ENCODE data around the gene ATXN1.
"Not testable (repeated sequence)": the region's sequence is repeated elsewhere in the genome, so short reads cannot be mapped to it uniquely, and the experiment has no call there.

ATXN1 gene
- total RNA-seq: 224 to 373 (median 322) reads per million in 4 experiments

DNA sequence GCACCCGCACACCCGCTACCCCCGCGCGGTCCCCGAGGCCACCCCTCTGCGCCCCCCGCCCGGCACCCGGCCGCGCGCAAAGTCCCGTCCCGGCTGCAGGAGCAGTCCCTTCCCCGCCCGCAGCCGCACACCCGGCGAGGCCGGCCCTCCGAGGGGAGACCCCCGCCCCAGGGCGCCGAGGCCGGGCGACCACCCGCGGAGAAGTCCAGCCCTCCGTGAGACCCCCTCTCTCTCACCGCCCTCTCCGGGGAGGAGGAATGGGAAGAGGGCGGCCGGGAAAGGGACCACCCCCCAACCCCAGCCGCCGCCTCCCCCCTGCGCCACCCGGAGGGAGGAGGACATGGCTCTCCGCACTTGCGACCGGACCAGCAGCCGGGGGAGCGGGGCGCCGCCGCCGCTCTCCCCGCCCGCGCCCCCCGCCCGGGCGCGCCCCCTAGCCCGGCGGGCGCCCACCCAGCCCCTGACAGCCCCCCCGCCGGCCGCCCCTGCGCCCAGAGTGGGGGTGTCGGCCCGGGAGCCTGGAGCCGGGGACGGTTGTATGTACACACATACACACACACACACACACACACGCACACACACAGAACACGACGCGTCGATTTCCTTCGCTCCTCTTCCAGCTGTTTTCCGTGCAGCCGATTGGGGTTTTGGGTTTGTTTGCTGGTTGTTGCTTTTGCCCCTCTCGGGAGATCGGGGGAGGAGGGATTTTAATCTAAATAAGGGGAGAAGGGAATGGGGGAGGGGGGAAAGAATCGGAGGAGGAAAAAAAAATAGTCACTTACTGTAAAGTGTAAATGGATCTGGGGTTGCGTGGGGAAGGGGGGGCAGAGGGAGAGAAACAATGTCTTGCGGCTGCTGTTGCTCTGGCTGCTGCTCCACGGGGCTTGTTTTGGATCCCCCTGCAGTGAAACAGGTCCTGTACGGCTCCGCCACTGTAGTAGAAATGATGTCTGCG is at the start of gene ATXN1:
TSS of gene ATXN1 (minus strand) at position 945 of the 955 bp plus-strand sequence.
- DNase-seq: peak; percentile 61

DNA sequence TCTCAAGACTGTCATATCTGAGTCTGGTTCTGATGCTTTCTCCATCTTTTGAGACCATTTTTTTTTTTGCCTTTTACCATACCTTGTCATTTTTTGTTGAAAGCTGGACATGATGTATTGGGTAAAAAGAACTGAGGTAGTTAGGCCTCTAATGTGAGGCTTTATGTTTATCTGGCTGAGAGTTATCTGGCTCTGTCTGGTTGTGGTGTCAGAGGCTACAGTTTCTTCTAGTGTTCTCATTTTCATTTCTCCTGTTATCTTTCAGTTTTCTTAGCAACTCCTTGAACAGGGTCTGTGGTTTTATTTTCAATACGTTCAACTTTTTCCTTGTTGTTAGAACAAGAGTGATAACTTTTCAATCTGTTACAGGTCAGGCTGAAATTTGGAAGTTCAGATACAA is 49.2 kb upstream of the ATXN1 start:
- no peak for DNase-seq

DNA sequence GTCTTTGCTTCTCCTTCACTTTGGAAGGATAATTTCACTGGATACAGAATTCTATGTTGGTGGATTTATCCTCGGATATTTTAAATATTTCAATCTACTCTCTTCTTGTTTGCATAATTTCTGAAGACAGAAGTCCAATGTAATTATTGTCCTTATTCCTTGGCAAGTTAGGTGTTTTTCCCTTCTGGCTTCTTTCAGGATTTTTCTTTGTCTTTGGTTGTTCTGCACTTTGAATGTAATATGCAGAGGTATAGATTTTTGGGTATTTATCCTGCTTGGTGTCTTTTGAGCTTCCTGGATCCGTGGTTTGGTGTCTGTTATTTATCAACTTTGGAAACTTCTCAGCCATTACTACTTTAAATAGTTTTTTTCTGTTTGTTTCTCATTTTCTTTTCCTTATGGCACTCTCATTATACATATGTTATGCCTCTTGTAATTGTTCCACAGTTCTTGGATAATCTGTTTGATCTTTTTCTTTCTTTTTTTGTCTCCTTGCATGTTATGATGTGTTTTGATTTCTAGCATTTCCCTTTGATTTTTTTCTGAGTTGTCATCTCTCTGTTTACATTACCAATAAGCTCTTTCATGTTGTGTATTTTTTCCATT is 48.6 kb upstream of the ATXN1 start:
- no peak for DNase-seq

DNA sequence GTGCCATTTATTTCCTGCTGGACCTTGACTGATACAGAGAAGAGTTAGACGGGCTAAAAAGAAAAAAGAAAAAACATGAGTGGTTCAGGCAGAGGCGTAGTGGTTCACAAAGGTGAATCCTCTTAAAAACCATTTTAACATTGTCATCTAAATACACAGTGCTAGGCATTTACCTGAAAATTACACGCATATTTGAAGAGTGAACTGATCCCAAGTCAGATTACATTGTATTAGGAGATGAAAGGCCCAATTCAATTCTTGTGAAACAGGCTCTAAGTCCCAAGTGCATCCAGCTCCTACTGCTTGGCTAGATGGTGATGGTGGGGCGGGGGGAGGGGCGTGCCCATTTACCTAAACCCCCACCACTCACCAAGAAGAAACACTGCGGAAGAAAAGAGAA is 46.7 kb upstream of the ATXN1 start:
- DNase-seq: no peak

DNA sequence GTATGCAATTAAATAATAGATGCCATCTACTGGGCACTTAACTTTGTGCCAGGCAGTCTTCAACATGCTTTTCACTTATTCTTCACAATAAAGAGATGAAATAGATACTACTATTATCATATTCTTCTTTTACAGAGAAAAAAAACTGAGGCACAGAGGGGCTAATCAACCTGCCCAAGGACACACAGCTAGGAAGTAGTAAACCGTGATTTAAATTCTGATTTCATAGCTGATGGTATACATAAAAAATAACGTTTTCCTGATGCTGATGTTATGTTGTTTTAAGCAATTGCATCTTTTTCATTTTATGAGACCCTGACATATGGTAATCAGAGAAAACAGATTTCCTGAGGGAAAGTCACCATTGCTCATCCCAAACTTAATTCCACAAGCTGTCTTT is 45.1 kb upstream of the ATXN1 start:
- no peak for DNase-seq

DNA sequence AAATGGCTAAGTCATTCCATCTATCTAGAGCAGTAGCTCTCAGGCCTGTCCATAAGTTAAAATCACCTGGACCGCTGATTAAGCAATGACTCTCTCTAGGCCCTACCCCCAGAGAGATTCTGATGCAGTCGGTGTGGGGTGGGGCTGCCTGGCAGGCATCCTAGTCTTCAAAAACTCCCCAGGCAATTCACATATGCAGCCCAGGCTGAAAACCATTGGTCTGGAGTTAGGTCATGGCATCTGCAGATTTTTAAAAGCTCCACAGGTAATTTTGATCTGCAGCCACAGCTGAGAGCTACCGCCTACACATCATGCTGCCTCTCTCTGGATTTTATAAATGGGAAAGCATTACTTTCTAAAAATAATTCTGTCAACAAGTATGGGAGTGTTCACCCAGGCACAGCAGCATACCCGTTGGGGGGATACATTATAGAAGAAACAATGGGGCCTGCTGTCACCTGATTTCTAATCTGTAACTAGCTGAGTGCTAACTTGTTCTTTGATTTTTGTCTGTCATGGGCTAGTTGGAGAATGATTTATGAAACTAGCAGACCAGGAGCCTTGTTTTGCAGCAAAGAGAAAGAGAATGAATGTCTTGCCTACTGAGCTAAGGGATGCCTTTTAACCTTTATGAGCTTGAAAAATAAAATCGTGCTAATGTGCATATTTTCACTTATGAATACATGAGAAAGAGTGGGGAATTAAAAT is 44.1 kb upstream of the ATXN1 start:
- DNase-seq: no peak

DNA sequence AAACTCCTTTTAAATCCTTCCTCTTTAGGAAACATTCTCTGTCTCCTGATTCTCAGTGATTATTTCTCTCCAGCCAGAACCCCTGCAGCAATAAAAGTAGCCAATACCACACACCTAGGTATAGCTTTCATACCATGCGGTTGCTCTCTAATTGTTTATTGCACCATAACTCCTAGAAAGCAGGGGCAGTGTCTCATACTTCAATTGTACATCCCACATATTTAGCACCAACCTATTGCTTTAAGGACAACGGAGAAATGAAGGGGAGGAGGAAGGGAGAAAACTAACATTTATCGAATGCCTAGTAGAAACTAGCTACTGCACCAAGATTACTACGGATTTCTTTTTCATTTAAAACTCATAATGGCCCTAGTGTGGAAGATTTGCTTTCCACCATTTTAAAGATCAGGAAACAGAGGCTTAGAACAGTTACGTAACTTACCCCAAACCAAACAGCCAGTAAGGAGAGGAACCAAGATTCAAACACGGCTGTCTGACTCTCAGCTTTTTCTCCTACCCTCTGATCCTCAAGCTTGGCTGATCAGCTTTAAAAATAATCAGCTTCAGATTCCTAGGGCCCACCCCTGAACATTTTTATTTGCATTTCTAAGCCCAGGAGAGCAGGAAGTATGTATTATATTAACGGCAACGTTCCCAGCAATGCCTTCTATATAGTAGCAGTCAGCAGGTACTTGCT is 43.4 kb upstream of the ATXN1 start:
- DNase-seq: no peak

DNA sequence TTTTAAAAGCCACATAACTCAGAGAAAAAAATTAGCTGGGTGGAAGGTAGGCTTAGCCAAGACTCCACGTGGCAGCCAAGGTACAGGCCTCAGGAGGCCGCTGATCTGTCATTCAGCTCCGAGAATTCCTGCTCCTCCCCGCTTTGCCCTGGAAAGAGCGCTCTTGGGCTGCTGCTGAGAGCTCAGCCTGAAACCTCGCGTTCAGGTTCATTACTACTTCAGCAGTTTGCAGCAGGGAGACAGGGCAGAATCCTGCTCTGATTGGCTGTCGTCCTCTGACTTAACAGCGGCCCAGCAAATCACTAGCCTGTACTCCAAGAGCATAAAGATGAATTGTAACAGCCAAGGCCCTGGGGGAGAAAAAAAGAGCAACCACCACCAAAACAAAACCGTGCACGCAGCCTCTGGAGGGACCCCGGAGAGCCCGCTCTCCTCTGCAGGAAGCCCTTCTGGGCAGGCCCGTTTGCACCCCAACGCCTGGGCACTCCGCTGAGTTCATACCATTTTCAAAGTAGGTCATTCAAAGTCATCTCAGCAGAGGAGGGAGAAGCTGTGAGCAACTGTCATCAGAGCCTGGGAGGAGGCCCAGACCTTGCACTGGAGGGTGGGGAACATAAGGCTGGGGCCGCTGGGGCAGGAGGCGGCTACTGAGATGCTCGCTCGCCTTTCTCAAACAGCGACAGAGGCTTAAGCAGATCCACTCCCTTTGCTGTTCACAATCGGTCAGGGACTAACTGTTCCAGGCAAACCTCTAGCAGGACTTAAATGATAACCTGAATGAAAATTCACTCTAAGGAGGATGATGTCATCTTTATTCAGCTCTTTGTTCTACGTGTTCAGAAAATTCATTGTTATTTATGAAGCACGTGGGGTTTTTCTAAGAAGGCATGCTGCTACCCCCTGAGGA is 42.3 kb upstream of the ATXN1 start:
- DNase-seq: no peak

DNA sequence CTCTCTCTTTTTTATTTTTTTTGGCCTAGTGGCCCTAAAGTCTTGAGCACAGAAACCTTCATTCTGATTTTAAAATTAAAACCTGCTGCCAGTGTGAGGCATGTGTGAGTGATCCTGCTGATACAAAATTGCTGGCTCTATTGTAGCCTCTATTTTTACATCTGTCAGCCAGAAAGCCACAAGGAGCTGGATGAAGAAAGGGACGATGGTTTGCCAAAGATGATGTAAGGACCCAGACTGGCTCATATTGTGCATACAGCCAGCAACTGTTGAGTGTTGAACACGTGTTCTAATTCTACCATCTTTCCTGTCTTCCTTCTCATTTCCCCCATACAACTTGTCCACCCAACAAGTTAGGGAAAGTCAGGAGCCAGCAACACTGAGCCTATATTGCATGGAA is 40.8 kb upstream of the ATXN1 start:
- no peak for DNase-seq

DNA sequence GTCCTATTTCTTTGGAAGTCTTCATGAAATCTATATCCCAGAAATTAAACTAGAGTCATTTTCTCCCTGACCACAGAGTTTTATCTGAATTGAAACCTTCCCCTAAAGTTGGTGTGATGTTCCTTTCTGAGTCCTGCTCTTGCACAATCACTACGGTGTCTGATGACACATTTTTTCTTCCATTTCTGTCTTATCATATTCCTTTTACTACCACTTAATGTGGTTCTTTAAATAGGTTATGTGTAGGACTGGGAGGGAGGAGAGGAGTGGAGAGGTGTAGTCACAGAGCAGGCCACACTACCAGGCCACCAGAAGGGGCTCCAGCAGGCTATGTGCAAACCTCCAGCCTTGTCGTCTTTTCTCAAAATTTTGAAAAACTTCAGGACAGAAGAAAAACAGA is 39.7 kb upstream of the ATXN1 start:
- DNase-seq: no peak

DNA sequence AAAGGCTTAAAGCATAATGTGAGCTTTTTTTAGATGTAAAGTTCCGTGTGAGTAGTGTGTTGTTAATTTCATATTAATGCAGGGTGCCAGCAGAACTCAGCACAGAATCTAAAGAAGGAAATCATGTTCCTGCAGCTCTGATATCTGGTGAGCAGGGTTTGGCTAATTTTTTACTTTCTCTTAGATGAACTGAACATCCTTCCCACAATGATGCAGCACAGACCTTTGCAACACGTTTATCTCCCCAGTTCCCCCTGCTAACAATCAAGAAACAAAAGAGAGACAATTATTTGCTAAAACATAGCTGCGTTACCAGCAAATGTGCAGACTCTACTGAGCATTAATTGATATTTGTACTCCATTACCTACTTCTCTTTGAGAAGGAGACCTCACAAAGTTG is 39.1 kb upstream of the ATXN1 start:
- DNase-seq: no peak

DNA sequence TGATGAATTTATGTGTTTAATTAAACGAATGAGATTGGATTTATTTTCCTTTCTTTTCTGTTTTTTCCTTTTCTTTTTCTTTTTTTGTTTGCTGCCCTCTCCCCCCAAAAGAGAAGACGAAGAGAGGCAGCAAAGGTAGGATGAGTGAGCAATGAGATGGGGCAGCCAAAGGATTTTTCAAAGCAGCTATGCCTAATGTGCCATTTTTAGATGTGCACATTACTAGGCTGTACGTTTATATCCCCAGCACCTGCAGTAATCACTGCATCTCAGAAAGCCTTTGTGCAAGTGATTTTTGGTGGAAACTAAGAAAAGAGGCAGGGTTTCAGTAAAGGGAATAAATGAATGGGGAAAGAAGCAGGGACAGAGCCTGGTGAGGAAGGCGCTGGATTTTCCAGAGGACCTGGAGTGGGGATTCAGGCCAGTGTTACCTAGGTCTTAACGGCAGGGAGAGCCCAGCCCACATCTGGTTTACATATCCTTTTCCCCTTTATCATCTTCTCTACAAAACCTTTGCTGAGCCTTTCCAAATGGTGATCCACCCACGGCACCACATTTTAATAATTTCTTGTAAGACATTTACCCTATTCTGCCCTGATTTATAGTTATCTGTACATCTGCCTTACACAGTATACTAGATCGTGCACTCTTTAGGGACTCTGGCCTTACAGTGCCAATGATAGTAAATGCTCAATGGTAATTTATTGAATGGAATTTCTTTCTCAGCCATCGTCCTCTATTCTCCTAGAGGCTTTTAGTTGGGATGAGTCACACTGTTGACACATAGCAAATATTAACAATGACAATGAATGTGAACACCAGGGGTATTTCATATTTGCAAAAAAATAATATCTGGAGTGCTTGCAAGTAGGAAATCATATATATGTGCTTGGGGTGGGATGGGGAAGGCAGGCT is 38.3 kb upstream of the ATXN1 start:
- no peak for DNase-seq

DNA sequence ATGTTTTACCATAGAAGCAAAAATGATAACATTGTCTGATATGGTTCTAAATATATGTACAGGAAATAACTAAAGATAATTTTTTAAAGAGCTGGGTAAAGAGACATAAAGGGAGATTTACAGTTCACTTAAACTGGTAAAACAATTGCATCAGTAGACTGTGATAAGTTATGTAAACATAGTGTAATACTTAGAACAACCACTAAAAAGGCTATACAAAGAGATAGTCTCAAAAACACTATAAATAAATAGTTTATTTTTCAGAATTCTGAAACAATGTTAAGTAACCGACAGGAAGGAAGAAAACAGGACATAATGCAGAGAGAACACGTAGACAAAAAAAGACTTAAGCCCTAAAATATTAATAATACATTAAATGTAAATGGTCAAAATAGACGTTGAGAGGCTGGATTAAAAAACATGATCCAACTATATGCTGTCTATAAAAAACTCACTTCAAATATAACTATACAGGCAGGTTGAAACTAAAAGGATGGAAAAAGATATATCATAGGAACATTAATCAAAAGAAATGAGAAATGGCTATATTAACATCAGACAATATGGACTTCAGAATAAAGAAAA is 32.7 kb upstream of the ATXN1 start:
- DNase-seq: no peak

DNA sequence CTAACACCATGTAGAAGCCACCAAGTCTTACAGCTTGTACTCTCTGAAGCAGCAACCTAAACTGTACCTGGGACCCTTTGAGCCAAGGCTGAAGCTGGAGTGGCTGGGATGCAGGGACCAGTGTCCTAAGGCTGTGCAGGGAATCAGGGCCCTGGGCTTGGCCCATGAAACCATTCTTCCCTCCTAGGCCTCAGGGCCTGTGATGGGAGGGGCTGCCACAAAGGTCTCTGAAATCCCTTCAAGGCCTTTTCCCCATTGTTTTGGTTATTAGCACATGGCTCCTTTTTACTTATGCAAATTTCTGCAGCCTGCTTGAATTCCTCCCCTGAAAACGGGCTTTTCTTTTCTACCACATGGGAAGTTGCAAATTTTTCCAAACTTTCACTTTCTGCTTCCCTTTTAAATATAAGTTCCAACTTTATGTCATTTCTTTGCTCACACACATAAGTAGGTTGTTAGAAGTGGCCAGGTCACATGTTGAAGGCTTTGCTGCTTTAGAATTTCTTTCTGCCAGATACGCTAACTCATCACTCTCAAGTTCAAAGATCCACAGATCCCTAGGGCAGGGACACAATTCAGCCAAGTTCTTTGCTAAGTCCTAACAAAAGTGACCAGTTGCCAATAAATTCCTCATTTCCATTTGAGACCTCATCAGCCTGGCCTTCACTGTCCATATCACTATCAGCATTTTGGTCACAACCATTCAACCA is 28.2 kb upstream of the ATXN1 start:
- DNase-seq: no peak

DNA sequence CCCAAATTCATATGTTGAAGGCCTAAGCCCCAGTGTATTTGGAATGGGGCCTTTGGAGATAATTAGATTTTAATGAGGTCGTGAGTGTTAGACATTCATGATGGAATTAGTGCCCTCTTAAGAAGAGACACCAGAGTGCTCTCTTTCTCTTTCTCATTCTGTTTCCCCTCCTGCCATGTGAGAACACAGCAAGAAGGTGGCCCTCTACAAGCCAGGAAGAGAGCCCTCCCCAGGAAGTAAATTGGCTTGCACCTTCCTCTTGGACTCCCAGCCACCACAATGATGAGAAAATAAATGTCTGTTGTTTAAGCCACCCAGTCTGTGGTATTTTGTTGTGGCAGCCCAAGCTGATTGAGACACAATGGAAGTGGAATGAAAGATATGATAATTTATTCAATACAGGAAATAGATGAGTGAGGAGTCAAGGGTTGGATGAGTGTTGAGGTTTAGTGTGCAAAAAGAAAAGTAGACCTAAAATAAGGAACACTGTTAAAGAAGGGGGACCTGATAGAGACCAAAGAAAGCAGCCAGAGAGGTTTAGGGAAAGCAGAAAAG is 25.9 kb upstream of the ATXN1 start:
- no peak for DNase-seq

DNA sequence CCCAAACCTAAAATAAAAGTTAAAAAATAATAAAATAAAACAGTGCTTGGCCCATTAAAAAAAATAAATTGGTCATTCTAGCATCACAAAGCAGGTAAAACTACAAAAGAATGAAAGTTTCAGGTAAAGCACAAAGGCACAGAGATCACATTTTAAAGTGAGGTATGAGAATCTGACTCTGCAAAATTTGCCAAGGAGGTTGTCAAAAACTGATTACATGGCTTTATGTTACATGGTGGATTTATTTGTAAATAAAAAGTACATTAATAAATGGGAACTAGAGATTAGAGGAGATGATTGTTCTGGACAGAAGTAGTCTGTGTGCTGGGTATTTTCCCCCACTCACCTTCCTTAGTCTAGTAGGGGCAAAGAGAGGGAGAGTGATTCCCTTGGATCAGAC is 24.2 kb upstream of the ATXN1 start:
- DNase-seq: no peak

DNA sequence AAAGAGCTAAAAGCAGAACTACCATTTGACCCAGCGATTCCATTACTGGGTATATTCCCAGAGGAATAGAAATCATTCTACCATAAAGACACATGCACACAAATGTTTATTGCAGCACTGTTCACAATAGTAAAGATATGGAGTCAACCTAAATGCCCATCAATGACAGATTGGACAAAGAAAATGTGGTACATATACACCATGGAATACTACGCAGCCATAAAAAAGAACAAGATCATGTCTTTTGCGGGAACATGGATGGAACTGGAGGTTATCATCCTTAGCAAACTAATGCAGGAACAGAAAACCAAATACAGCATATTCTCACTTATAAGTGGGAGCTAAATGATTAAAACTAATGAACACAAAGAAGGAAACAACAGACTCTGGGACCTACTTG is 23.7 kb upstream of the ATXN1 start:
- DNase-seq: not testable (repeated sequence)

DNA sequence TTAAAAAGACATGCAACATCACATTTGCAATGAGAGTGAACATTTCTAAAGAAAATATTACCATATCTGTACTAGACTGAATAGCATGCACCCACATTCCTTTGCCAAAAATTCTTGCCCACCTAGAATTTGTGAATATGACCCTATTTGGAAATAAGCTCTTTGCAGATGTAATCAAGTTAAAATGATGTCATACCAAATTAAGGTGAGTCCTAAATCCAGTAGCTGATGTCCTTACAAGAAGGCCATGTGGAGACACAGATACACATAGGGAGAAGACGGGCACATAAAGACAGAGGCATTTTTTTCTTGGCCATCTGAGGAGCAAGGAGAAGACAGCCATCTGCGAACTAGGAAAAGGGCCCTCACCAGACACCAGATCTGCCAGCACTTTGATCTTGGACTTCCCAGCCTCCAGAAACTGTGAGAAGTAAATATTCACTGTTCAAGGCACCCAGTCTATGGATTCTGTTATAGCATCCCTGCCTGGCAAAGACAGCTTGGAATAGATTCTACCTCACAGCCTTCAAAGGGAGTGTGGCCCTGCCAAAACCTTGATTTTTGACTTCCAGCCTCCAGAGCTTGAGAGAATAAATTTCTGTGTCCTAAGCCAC is 22.8 kb upstream of the ATXN1 start:
- no peak for DNase-seq

DNA sequence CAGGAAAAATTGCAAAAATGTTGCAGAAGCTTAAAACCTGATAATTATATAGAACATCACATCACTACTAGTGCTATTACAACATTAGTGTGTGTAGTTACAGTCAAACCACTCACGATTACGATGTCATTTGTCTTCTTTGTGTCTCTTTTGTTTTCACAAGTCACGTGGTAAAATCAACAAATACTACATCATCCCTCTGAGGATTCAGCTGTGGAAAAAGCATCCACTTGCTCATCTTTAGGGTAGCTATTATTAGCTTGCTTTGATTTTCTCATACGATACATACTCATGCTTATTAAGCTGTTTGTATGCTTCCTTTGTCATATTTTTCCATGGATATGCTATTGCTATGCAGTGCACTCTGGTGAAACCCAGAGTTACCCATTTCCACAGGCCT is 22.2 kb upstream of the ATXN1 start:
- no peak for DNase-seq

Measured in effector CD8-positive, alpha-beta T cell (primary cell).